ENCODE results near the gene IMP3. TPM values are rescaled to one million over a fixed set of nuclear protein-coding genes. Genes with fewer than 3 reads are reported as not detected.
A peak's percentile ranks its signal among the peaks of the same experiment; 100 is the strongest.

IMP3 gene
- total and polyA plus RNA-seq, 9 of the 15 experiments (the other 6 are each of a cell fraction or from before 2014, with no cell fraction given): 14.5 to 160 (median 74.4) TPM

DNA sequence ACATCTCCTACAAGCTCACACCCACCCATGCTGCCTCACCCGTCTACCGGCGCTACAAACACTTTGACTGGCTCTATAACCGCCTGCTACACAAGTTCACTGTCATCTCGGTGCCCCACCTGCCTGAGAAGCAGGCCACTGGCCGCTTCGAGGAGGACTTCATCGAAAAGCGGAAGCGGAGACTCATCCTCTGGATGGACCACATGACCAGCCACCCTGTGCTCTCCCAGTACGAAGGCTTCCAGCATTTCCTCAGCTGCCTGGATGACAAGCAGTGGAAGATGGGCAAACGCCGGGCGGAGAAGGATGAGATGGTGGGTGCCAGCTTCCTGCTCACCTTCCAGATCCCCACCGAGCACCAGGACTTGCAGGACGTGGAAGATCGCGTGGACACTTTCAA lies 9.8 kb upstream of the IMP3 start:
- DNase-seq (ENCODE audit: extremely low read depth in 1 of 4, low spot score in 3 of 4) (no peak), ATAC-seq (no peak), FAIRE-seq (no peak)
- Histone ChIP-seq H3K27ac (ENCODE audit: extremely low read depth, low read depth, low read length) (peak overlapping the region; percentile 9; the same call in 1 of the 3 replicates), H3K4me1 (replicated peaks in 1 of 2; ENCODE audit: control insufficient read depth in 2 of 2, insufficient read depth in 2 of 2, low read length in 2 of 2) (peaks cover 50 to 68% of the 10 kb centered on the region in 2 experiments), H3K27me3 (ENCODE audit: control insufficient read depth in 2 of 2, insufficient read depth in 2 of 2, low read length in 2 of 2) (no peaks in the 10 kb centered on the region), H2AFZ (ENCODE audit: low read depth, low read length) (no peak overlapping the region), H3K79me2 (ENCODE audit: control insufficient read depth, insufficient read depth, low read length) (peaks cover 76% of the 10 kb centered on the region), H3K9me3 (replicated peaks; ENCODE audit: control insufficient read depth, insufficient read depth, low read depth, low read length) (no peaks in the 10 kb centered on the region), H3K9me1 (ENCODE audit: control insufficient read depth, insufficient read depth, low read length) (no peaks in the 10 kb centered on the region), H3K36me3 (ENCODE audit: control insufficient read depth, insufficient read depth, low read length) (peaks cover 20% of the 10 kb centered on the region; the same call in 2 of the 3 replicates), H4K20me1 (replicated peaks; ENCODE audit: control insufficient read depth, insufficient read depth, low read length) (no peaks in the 10 kb centered on the region), H3K4me3 (peak overlapping the region; percentile 30; the same call in 1 of the 2 replicates), H3K4me2 (ENCODE audit: insufficient read depth, low read length) (peak overlapping the region; percentile 96), H3K9ac (ENCODE audit: insufficient read depth in 1 of 2, low read depth in 2 of 2, low read length in 2 of 2) (peak overlapping the region; percentile 60 to 97; a peak in 3 of 4 replicates)
- in situ Hi-C loops (cut with MboI): no loop called here
- TF ChIP-seq, protein P1, sequence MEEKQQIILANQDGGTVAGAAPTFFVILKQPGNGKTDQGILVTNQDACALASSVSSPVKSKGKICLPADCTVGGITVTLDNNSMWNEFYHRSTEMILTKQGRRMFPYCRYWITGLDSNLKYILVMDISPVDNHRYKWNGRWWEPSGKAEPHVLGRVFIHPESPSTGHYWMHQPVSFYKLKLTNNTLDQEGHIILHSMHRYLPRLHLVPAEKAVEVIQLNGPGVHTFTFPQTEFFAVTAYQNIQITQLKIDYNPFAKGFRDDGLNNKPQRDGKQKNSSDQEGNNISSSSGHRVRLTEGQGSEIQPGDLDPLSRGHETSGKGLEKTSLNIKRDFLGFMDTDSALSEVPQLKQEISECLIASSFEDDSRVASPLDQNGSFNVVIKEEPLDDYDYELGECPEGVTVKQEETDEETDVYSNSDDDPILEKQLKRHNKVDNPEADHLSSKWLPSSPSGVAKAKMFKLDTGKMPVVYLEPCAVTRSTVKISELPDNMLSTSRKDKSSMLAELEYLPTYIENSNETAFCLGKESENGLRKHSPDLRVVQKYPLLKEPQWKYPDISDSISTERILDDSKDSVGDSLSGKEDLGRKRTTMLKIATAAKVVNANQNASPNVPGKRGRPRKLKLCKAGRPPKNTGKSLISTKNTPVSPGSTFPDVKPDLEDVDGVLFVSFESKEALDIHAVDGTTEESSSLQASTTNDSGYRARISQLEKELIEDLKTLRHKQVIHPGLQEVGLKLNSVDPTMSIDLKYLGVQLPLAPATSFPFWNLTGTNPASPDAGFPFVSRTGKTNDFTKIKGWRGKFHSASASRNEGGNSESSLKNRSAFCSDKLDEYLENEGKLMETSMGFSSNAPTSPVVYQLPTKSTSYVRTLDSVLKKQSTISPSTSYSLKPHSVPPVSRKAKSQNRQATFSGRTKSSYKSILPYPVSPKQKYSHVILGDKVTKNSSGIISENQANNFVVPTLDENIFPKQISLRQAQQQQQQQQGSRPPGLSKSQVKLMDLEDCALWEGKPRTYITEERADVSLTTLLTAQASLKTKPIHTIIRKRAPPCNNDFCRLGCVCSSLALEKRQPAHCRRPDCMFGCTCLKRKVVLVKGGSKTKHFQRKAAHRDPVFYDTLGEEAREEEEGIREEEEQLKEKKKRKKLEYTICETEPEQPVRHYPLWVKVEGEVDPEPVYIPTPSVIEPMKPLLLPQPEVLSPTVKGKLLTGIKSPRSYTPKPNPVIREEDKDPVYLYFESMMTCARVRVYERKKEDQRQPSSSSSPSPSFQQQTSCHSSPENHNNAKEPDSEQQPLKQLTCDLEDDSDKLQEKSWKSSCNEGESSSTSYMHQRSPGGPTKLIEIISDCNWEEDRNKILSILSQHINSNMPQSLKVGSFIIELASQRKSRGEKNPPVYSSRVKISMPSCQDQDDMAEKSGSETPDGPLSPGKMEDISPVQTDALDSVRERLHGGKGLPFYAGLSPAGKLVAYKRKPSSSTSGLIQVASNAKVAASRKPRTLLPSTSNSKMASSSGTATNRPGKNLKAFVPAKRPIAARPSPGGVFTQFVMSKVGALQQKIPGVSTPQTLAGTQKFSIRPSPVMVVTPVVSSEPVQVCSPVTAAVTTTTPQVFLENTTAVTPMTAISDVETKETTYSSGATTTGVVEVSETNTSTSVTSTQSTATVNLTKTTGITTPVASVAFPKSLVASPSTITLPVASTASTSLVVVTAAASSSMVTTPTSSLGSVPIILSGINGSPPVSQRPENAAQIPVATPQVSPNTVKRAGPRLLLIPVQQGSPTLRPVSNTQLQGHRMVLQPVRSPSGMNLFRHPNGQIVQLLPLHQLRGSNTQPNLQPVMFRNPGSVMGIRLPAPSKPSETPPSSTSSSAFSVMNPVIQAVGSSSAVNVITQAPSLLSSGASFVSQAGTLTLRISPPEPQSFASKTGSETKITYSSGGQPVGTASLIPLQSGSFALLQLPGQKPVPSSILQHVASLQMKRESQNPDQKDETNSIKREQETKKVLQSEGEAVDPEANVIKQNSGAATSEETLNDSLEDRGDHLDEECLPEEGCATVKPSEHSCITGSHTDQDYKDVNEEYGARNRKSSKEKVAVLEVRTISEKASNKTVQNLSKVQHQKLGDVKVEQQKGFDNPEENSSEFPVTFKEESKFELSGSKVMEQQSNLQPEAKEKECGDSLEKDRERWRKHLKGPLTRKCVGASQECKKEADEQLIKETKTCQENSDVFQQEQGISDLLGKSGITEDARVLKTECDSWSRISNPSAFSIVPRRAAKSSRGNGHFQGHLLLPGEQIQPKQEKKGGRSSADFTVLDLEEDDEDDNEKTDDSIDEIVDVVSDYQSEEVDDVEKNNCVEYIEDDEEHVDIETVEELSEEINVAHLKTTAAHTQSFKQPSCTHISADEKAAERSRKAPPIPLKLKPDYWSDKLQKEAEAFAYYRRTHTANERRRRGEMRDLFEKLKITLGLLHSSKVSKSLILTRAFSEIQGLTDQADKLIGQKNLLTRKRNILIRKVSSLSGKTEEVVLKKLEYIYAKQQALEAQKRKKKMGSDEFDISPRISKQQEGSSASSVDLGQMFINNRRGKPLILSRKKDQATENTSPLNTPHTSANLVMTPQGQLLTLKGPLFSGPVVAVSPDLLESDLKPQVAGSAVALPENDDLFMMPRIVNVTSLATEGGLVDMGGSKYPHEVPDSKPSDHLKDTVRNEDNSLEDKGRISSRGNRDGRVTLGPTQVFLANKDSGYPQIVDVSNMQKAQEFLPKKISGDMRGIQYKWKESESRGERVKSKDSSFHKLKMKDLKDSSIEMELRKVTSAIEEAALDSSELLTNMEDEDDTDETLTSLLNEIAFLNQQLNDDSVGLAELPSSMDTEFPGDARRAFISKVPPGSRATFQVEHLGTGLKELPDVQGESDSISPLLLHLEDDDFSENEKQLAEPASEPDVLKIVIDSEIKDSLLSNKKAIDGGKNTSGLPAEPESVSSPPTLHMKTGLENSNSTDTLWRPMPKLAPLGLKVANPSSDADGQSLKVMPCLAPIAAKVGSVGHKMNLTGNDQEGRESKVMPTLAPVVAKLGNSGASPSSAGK (IDR thresholded peaks at IDR 0.05): 0 out of 2 replicates have a peak, but pooled peaks have one; percentile 26
- TF ChIP-seq, protein P2, sequence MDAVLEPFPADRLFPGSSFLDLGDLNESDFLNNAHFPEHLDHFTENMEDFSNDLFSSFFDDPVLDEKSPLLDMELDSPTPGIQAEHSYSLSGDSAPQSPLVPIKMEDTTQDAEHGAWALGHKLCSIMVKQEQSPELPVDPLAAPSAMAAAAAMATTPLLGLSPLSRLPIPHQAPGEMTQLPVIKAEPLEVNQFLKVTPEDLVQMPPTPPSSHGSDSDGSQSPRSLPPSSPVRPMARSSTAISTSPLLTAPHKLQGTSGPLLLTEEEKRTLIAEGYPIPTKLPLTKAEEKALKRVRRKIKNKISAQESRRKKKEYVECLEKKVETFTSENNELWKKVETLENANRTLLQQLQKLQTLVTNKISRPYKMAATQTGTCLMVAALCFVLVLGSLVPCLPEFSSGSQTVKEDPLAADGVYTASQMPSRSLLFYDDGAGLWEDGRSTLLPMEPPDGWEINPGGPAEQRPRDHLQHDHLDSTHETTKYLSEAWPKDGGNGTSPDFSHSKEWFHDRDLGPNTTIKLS (IDR thresholded peaks at IDR 0.05; ENCODE audit: borderline replicate concordance, low read depth): no peak
- TF ChIP-seq, protein P3, sequence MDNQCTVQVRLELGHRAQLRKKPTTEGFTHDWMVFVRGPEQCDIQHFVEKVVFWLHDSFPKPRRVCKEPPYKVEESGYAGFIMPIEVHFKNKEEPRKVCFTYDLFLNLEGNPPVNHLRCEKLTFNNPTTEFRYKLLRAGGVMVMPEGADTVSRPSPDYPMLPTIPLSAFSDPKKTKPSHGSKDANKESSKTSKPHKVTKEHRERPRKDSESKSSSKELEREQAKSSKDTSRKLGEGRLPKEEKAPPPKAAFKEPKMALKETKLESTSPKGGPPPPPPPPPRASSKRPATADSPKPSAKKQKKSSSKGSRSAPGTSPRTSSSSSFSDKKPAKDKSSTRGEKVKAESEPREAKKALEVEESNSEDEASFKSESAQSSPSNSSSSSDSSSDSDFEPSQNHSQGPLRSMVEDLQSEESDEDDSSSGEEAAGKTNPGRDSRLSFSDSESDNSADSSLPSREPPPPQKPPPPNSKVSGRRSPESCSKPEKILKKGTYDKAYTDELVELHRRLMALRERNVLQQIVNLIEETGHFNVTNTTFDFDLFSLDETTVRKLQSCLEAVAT (IDR thresholded peaks at IDR 0.05): peak in 1 of 2 experiments; percentile 84; a peak in 2 of 4 replicates
- TF ChIP-seq NFXL1 (CRISPR knock-in tag; IDR thresholded peaks at IDR 0.05) (no peak), ADNP (tag; IDR thresholded peaks at IDR 0.05) (no peak), SMC3 (conservative IDR thresholded peaks at IDR 0.05; ENCODE audit: insufficient read depth, low read depth, low read length) (no peak), IRF2 (CRISPR knock-in tag; IDR thresholded peaks at IDR 0.05) (0 out of 2 replicates have a peak, but pooled peaks have one; percentile 46), MEIS2 (IDR thresholded peaks at IDR 0.05; ENCODE audit: partially characterized antibody) (no peak)
- 80% methylated on average over 13 of the region's 18 CpGs for WGBS (ENCODE audit: insufficient coverage, low coverage, missing lambda C conversion rate)
- POLR2A ChIA-PET: interaction anchor here (1.0 to 4.3 kb wide), 3 partner anchors 9 to 196 kb away, joined by 3 to 20 read pairs (median 4); partner anchors contain the start of gene IMP3
- intact Hi-C loops (cut with micrococcal nuclease): no loop called here
- no TSS peak for BruUV-seq (replicated peaks)
- CTCF ChIA-PET (ENCODE audit: low intra/inter-chr PET ratio): no interaction called here
